Measurements from ENCODE around the gene TNRC6A. TPM values are rescaled to one million over a fixed set of nuclear protein-coding genes. Genes with fewer than 3 reads are reported as not detected.
A peak's percentile ranks its signal among the peaks of the same experiment; 100 is the strongest.
"Not testable (repeated sequence)": the region's sequence is repeated elsewhere in the genome, so short reads cannot be mapped to it uniquely, and the experiment has no call there.

The TNRC6A gene
- total RNA-seq, 6 experiments from 2014 or later = 40.7 to 49.3 (median 41.7) TPM

- no peak for DNase-seq
- H3K36me3 Mint-ChIP-seq (ENCODE audit: low read depth) = peaks cover 28% of the 10 kb centered on the region
- peaks cover 67% of the 10 kb centered on the region for H3K4me1 Mint-ChIP-seq (ENCODE audit: low read depth)
- TF ChIP-seq CTCF (IDR thresholded peaks at IDR 0.05) = no peak
- H3K9me3 Mint-ChIP-seq = no peaks in the 10 kb centered on the region
- peak overlapping the region; percentile 3; the same call in 1 of the 2 replicates for H3K27ac Mint-ChIP-seq
- no peaks in the 10 kb centered on the region for H3K27me3 Mint-ChIP-seq (ENCODE audit: insufficient read depth)
- H3K4me3 Mint-ChIP-seq = no peak overlapping the region
Measured at GRCh38 chr16:24745391-24745790, 15.9 kb downstream of the TNRC6A start.

- Mint-ChIP-seq H3K4me3 (no peak overlapping the region), H3K9me3 (no peaks in the 10 kb centered on the region), H3K27ac (no peak overlapping the region; the same call in 1 of the 2 replicates), H3K27me3 (ENCODE audit: insufficient read depth) (no peaks in the 10 kb centered on the region), H3K36me3 (ENCODE audit: low read depth) (peaks cover 24% of the 10 kb centered on the region), H3K4me1 (ENCODE audit: low read depth) (peaks cover 67% of the 10 kb centered on the region)
- TF ChIP-seq CTCF (IDR thresholded peaks at IDR 0.05) = no peak
- DNase-seq = no peak
Measured at GRCh38 chr16:24745791-24746190, 16.3 kb downstream of the TNRC6A start.

- no peak for DNase-seq
- H3K4me1 Mint-ChIP-seq (ENCODE audit: low read depth) = peaks cover 65% of the 10 kb centered on the region
- no peak overlapping the region; the same call in 1 of the 2 replicates for H3K4me3 Mint-ChIP-seq
- no peaks in the 10 kb centered on the region for H3K27me3 Mint-ChIP-seq (ENCODE audit: insufficient read depth)
- peaks cover 13% of the 10 kb centered on the region for H3K36me3 Mint-ChIP-seq (ENCODE audit: low read depth)
- TF ChIP-seq CTCF (IDR thresholded peaks at IDR 0.05) = no peak
- no peaks in the 10 kb centered on the region for H3K9me3 Mint-ChIP-seq
- H3K27ac Mint-ChIP-seq = peak overlapping the region; percentile 75
Measured at GRCh38 chr16:24747441-24747840, 18.0 kb downstream of the TNRC6A start.

GRCh38 chr16:24748242-24748641 lies 18.8 kb downstream of the TNRC6A start:
- Mint-ChIP-seq H3K27ac (peak overlapping the region; percentile 75), H3K27me3 (ENCODE audit: insufficient read depth) (no peaks in the 10 kb centered on the region; the same call in 1 of the 2 replicates), H3K4me1 (ENCODE audit: low read depth) (peaks cover 72% of the 10 kb centered on the region), H3K36me3 (ENCODE audit: low read depth) (peaks cover 12% of the 10 kb centered on the region; the same call in 1 of the 2 replicates), H3K9me3 (no peaks in the 10 kb centered on the region), H3K4me3 (peak overlapping the region; percentile 16)
- TF ChIP-seq CTCF (IDR thresholded peaks at IDR 0.05) = no peak
- DNase-seq = peak; percentile 88

- DNase-seq = no peak
- no peaks in the 10 kb centered on the region for H3K9me3 Mint-ChIP-seq
- H3K4me3 Mint-ChIP-seq = no peak overlapping the region
- no peak for TF ChIP-seq CTCF (IDR thresholded peaks at IDR 0.05)
- H3K27me3 Mint-ChIP-seq (ENCODE audit: insufficient read depth) = no peaks in the 10 kb centered on the region; the same call in 1 of the 2 replicates
- H3K4me1 Mint-ChIP-seq (ENCODE audit: low read depth) = peaks cover 75% of the 10 kb centered on the region
- H3K27ac Mint-ChIP-seq = no peak overlapping the region
- H3K36me3 Mint-ChIP-seq (ENCODE audit: low read depth) = 0 out of 2 replicates have a peak, but pooled peaks cover 9% of the 10 kb centered on the region
Measured at GRCh38 chr16:24749310-24749709, 19.9 kb downstream of the TNRC6A start.

- not testable (repeated sequence) for H3K27ac Mint-ChIP-seq; H3K9me3 Mint-ChIP-seq; DNase-seq; H3K36me3 Mint-ChIP-seq (ENCODE audit: low read depth); H3K27me3 Mint-ChIP-seq (ENCODE audit: insufficient read depth); H3K4me3 Mint-ChIP-seq
- peaks cover 73% of the 10 kb centered on the region for H3K4me1 Mint-ChIP-seq (ENCODE audit: low read depth)
Measured at GRCh38 chr16:24749872-24750271, 20.4 kb downstream of the TNRC6A start.

All from HFFc6 (cell line).